ENCODE data around the gene FBXO11.

- TF ChIP-seq, protein P1, sequence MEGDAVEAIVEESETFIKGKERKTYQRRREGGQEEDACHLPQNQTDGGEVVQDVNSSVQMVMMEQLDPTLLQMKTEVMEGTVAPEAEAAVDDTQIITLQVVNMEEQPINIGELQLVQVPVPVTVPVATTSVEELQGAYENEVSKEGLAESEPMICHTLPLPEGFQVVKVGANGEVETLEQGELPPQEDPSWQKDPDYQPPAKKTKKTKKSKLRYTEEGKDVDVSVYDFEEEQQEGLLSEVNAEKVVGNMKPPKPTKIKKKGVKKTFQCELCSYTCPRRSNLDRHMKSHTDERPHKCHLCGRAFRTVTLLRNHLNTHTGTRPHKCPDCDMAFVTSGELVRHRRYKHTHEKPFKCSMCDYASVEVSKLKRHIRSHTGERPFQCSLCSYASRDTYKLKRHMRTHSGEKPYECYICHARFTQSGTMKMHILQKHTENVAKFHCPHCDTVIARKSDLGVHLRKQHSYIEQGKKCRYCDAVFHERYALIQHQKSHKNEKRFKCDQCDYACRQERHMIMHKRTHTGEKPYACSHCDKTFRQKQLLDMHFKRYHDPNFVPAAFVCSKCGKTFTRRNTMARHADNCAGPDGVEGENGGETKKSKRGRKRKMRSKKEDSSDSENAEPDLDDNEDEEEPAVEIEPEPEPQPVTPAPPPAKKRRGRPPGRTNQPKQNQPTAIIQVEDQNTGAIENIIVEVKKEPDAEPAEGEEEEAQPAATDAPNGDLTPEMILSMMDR (IDR thresholded peaks at IDR 0.05): no peak
- TF ChIP-seq POLR2A (IDR thresholded peaks at IDR 0.05): no peak
Measured at GRCh38 chr2:47899915-47900816, 6.1 kb downstream of the FBXO11 start.

Data from transverse colon (tissue), 3 donors.